Trophoblast cell (in vitro differentiated cells and primary cell): Measurements from ENCODE around the gene TWF2.

Source experiments
- DNase-seq, 2 donors: peaks; one replicate each; pipeline ENCODE4 v3.0.0-alpha.2; 2016
- H2AFZ ChIP-seq: 2 replicates; pipeline ENCODE4 v1.6.1; 2013; ENCODE audit warnings: low read length, moderate library complexity, mild to moderate bottlenecking; ENCODE audit not compliant: insufficient read depth, poor library complexity
- H2AK5ac ChIP-seq: 2 replicates; pipeline ENCODE4 v1.6.1; 2013; ENCODE audit warnings: mild to moderate bottlenecking, low read length
- H2BK120ac ChIP-seq: 2 replicates; pipeline ENCODE4 v1.6.1; 2013; ENCODE audit warnings: low read length, mild to moderate bottlenecking, moderate library complexity; ENCODE audit not compliant: insufficient read depth, poor library complexity
- H2BK12ac ChIP-seq: 2 replicates; pipeline ENCODE4 v1.6.1; 2013; ENCODE audit warnings: mild to moderate bottlenecking, low read length, moderate library complexity
- H2BK5ac ChIP-seq: 2 replicates; pipeline ENCODE4 v1.6.1; 2013; ENCODE audit warnings: low read length, low read depth, moderate library complexity, mild to moderate bottlenecking; ENCODE audit not compliant: poor library complexity
- H3K14ac ChIP-seq: 2 replicates; pipeline ENCODE4 v1.6.1; 2013; ENCODE audit warnings: mild to moderate bottlenecking, low read length
- H3K18ac ChIP-seq: 2 replicates; pipeline ENCODE4 v1.6.1; 2013; ENCODE audit warnings: mild to moderate bottlenecking, low read length
- H3K23ac ChIP-seq: 2 replicates; pipeline ENCODE4 v1.6.1; 2013; ENCODE audit warnings: low read length
- H3K27ac ChIP-seq: 2 replicates; pipeline ENCODE4 v1.5.1; 2013; ENCODE audit warnings: low read depth, mild to moderate bottlenecking, inconsistent platforms, low read length, moderate library complexity
- H3K27me3 ChIP-seq: 2 replicates; pipeline ENCODE4 v1.6.1; 2013; ENCODE audit warnings: inconsistent platforms, mild to moderate bottlenecking, low read length, moderate library complexity; ENCODE audit not compliant: insufficient read depth
- H3K36me3 ChIP-seq, 2 experiments: 1 replicate in 1 of 2; 2 replicates in 1 of 2; pipeline ENCODE4 v1.6.1; 2013; ENCODE audit warnings: low read length in 2 of 2, mild to moderate bottlenecking in 2 of 2, moderate library complexity in 1 of 2; ENCODE audit not compliant: insufficient read depth in 2 of 2, control insufficient read depth in 1 of 2
- H3K4ac ChIP-seq: 2 replicates; pipeline ENCODE4 v1.6.1; 2013; ENCODE audit warnings: low read depth, mild to moderate bottlenecking, low read length, moderate library complexity
- H3K4me1 ChIP-seq, 2 experiments: 1 replicate in 1 of 2; 2 replicates in 1 of 2; pipeline ENCODE4 v1.6.1; 2013; ENCODE audit warnings: low read length in 2 of 2, mild to moderate bottlenecking in 2 of 2, moderate library complexity in 1 of 2; ENCODE audit not compliant: insufficient read depth in 2 of 2, control insufficient read depth in 1 of 2
- H3K4me2 ChIP-seq: 2 replicates; pipeline ENCODE4 v1.6.1; 2013; ENCODE audit warnings: inconsistent platforms, mild to moderate bottlenecking, low read length, moderate library complexity
- H3K4me3 ChIP-seq: 2 replicates; pipeline ENCODE4 v1.5.1; 2013; ENCODE audit warnings: mild to moderate bottlenecking, low read depth, low read length, inconsistent platforms
- H3K79me1 ChIP-seq: one replicate; pipeline ENCODE4 v1.6.1; 2013; ENCODE audit warnings: low read length
- H3K79me2 ChIP-seq: 2 replicates; pipeline ENCODE4 v1.6.1; 2013; ENCODE audit warnings: low read length, mild to moderate bottlenecking; ENCODE audit not compliant: control insufficient read depth, insufficient read depth, poor library complexity
- H3K9ac ChIP-seq: 2 replicates; pipeline ENCODE4 v1.6.1; 2013; ENCODE audit warnings: mild to moderate bottlenecking, low read length
- H3K9me3 ChIP-seq: 2 replicates; pipeline ENCODE4 v1.6.1; 2013; ENCODE audit warnings: low read depth, mild to moderate bottlenecking, control low read depth, inconsistent platforms, low read length; ENCODE audit not compliant: insufficient read depth
- H4K12ac ChIP-seq: 2 replicates; pipeline ENCODE4 v1.6.1; 2013; ENCODE audit warnings: low read depth, mild to moderate bottlenecking, low read length, moderate library complexity
- H4K8ac ChIP-seq: 2 replicates; pipeline ENCODE4 v1.6.1; 2013; ENCODE audit warnings: low read depth, mild to moderate bottlenecking, low read length, moderate library complexity
- H4K91ac ChIP-seq: one replicate; pipeline ENCODE4 v1.6.1; 2013; ENCODE audit warnings: low read depth, mild to moderate bottlenecking, low read length, moderate library complexity
- WGBS: extraction: QIAGEN DNeasy Blood & Tissue Kit; methylation state at CpG from one replicate; pipeline ENCODE4 v1.1.7; 2013; ENCODE audit warnings: missing lambda C conversion rate; ENCODE audit not compliant: insufficient read length, insufficient coverage; ENCODE audit errors: extremely low coverage; 5-methylcytosine and 5-hydroxymethylcytosine counted together

Gene TWF2

GRCh38 chr3:52223449-52224408 is 15.2 kb downstream of the TWF2 start:
- Histone ChIP-seq H4K8ac (no peak overlapping the region), H3K27ac (no peak overlapping the region), H3K79me1 (peaks cover 3% of the 10 kb centered on the region), H2BK120ac (no peak overlapping the region), H3K36me3 (peaks cover 1 to 2% of the 10 kb centered on the region in 2 experiments), H4K12ac (no peak overlapping the region), H2AK5ac (no peak overlapping the region), H3K27me3 (no peaks in the 10 kb centered on the region), H2BK5ac (no peak overlapping the region), H3K4me3 (no peak overlapping the region), H3K14ac (no peak overlapping the region), H3K4me2 (no peak overlapping the region), H3K4ac (no peak overlapping the region), H2BK12ac (no peak overlapping the region), H3K23ac (no peak overlapping the region), H3K79me2 (no peaks in the 10 kb centered on the region), H3K18ac (no peak overlapping the region), H3K9ac (no peak overlapping the region), H3K4me1 (peaks cover 16 to 18% of the 10 kb centered on the region in 2 experiments), H2AFZ (no peak overlapping the region), H4K91ac (no peak overlapping the region), H3K9me3 (no peaks in the 10 kb centered on the region)
- WGBS: no CpG with 5 or more reads among the region's 32 CpGs
- DNase-seq: no peak

- no peaks in the 10 kb centered on the region for H3K9me3 ChIP-seq
- H4K8ac ChIP-seq: no peak overlapping the region
- no peak overlapping the region for H2AK5ac ChIP-seq
- H2BK12ac ChIP-seq: no peak overlapping the region
- no peak overlapping the region for H3K4me2 ChIP-seq
- H3K79me1 ChIP-seq: peaks cover 8% of the 10 kb centered on the region
- no peak overlapping the region for H4K12ac ChIP-seq
- no peak overlapping the region for H3K23ac ChIP-seq
- no peak overlapping the region for H3K18ac ChIP-seq
- no peaks in the 10 kb centered on the region for H3K27me3 ChIP-seq
- no peaks in the 10 kb centered on the region for H3K79me2 ChIP-seq
- no peak overlapping the region for H4K91ac ChIP-seq
- no peak overlapping the region for H2BK5ac ChIP-seq
- peaks cover 19 to 26% of the 10 kb centered on the region in 2 experiments for H3K4me1 ChIP-seq
- no CpG with 5 or more reads among the region's 41 CpGs for WGBS
- no peak overlapping the region for H3K4ac ChIP-seq
- no peak overlapping the region for H3K27ac ChIP-seq
- no peak for DNase-seq
- no peak overlapping the region for H3K4me3 ChIP-seq
- no peak overlapping the region for H3K9ac ChIP-seq
- H2AFZ ChIP-seq: no peak overlapping the region
- no peak overlapping the region for H3K14ac ChIP-seq
- no peak overlapping the region for H2BK120ac ChIP-seq
- H3K36me3 ChIP-seq: no peaks in the 10 kb centered on the region
Measured at GRCh38 chr3:52222319-52223221, 16.4 kb downstream of the TWF2 start.

GRCh38 chr3:52221563-52222318 is 17.2 kb downstream of the TWF2 start:
- Histone ChIP-seq H3K9me3 (no peaks in the 10 kb centered on the region), H3K79me1 (peaks cover 8% of the 10 kb centered on the region), H3K4me3 (no peak overlapping the region), H3K4me1 (peaks cover 22 to 34% of the 10 kb centered on the region in 2 experiments), H2BK5ac (no peak overlapping the region), H3K23ac (no peak overlapping the region), H3K18ac (no peak overlapping the region), H2BK120ac (no peak overlapping the region), H4K12ac (no peak overlapping the region), H3K9ac (no peak overlapping the region), H2BK12ac (peak overlapping the region; percentile 12), H3K4ac (no peak overlapping the region), H4K8ac (no peak overlapping the region), H3K27me3 (no peaks in the 10 kb centered on the region), H2AK5ac (peak overlapping the region; percentile 17), H3K14ac (no peak overlapping the region), H3K79me2 (no peaks in the 10 kb centered on the region), H3K4me2 (no peak overlapping the region), H3K36me3 (no peaks in the 10 kb centered on the region), H3K27ac (no peak overlapping the region), H4K91ac (no peak overlapping the region), H2AFZ (no peak overlapping the region)
- no CpG with 5 or more reads among the region's 34 CpGs for WGBS
- no peak for DNase-seq

- Histone ChIP-seq H3K27me3 (no peaks in the 10 kb centered on the region), H4K12ac (no peak overlapping the region), H3K36me3 (no peaks in the 10 kb centered on the region), H2AK5ac (peak overlapping the region; percentile 17), H3K4me2 (no peak overlapping the region), H3K27ac (no peak overlapping the region), H4K91ac (no peak overlapping the region), H3K14ac (no peak overlapping the region), H3K9me3 (no peaks in the 10 kb centered on the region), H3K4me1 (peaks cover 22 to 37% of the 10 kb centered on the region in 2 experiments), H2BK120ac (no peak overlapping the region), H3K4ac (no peak overlapping the region), H3K9ac (no peak overlapping the region), H3K79me2 (no peaks in the 10 kb centered on the region), H3K4me3 (no peak overlapping the region), H3K18ac (no peak overlapping the region), H2BK5ac (no peak overlapping the region), H2AFZ (no peak overlapping the region), H4K8ac (no peak overlapping the region), H3K23ac (no peak overlapping the region), H2BK12ac (peak overlapping the region; percentile 12), H3K79me1 (peaks cover 8% of the 10 kb centered on the region)
- WGBS: no CpG with 5 or more reads among the region's 27 CpGs
- no peak for DNase-seq
Measured at GRCh38 chr3:52221141-52221562, 17.8 kb downstream of the TWF2 start.
